KMS-11 (cell line): ENCODE results near the gene FSTL5.

ENCODE experiments used
- H2AFZ ChIP-seq: fragments of 200-600 bp; sonication (generic); 2 replicates; pipeline ENCODE4 v1.6.1; 2016; ENCODE audit warnings: antibody characterized with exemption, mixed run types, low read depth
- H3K27ac ChIP-seq: fragments of 200-600 bp; sonication (generic); 2 replicates; pipeline ENCODE4 v1.6.1; 2016; ENCODE audit warnings: mild to moderate bottlenecking, mixed run types
- H3K27me3 ChIP-seq: fragments of 200-600 bp; sonication (generic); 2 replicates; pipeline ENCODE4 v1.6.1; 2017; ENCODE audit warnings: mild to moderate bottlenecking, low read depth, mixed run types, moderate library complexity; ENCODE audit not compliant: insufficient read depth
- H3K36me3 ChIP-seq: fragments of 200-600 bp; sonication (generic); 2 replicates; pipeline ENCODE4 v1.6.1; 2017; ENCODE audit warnings: mild to moderate bottlenecking, mixed run types; ENCODE audit not compliant: insufficient read depth
- H3K4me1 ChIP-seq: fragments of 200-600 bp; sonication (generic); 2 replicates; pipeline ENCODE4 v1.6.1; 2016; ENCODE audit warnings: mild to moderate bottlenecking, low read depth, mixed run types; ENCODE audit not compliant: poor library complexity, severe bottlenecking
- H3K4me2 ChIP-seq: fragments of 200-600 bp; sonication (generic); 2 replicates; pipeline ENCODE4 v1.7.0; 2016; ENCODE audit warnings: mild to moderate bottlenecking, mixed run types
- H3K4me3 ChIP-seq: fragments of 200-600 bp; sonication (generic); IDR thresholded peaks from 2 replicates; pipeline ENCODE4 v1.6.1; 2017; ENCODE audit warnings: low read depth, low read length, mixed read lengths; ENCODE audit not compliant: insufficient read depth
- H3K79me2 ChIP-seq: fragments of 200-600 bp; sonication (generic); 2 replicates; pipeline ENCODE4 v1.6.1; 2016; ENCODE audit warnings: low read depth, mixed run types; ENCODE audit not compliant: insufficient read depth
- H3K9ac ChIP-seq: fragments of 200-600 bp; sonication (generic); 2 replicates; pipeline ENCODE4 v1.6.1; 2016; ENCODE audit warnings: mild to moderate bottlenecking, mixed run types
- H4K20me1 ChIP-seq: fragments of 200-600 bp; sonication (generic); 2 replicates; pipeline ENCODE4 v1.6.1; 2016; ENCODE audit warnings: mild to moderate bottlenecking, mixed run types; ENCODE audit not compliant: insufficient read depth
- TF ChIP-seq, protein P1 (sequence below): fragments of 200-600 bp; sonication (generic); conservative IDR thresholded peaks from 2 replicates; pipeline ENCODE4 v1.6.1; 2017; ENCODE audit warnings: low read depth, mild to moderate bottlenecking, antibody characterized with exemption, low read length, moderate library complexity, mixed read lengths

The FSTL5 gene

DNA sequence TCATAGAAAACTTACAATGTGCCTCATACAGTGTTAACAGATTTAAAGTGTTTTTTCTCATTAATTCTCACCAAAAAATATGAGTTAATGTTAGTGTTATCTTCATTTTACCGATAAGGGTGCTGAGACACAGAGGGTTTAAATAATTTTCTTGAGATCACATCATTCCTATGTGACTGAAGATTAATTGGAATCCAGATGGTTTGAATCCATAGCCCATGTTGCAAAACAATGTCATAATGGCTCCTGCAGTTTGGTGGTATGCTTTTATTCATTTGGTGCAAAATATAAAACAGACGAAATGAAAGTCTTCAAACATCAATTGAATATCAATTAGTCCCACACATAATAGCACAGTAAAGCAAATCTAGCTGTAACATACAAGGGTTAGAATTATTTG is 512.2 kb downstream of the FSTL5 start:
- TF ChIP-seq, protein P1, sequence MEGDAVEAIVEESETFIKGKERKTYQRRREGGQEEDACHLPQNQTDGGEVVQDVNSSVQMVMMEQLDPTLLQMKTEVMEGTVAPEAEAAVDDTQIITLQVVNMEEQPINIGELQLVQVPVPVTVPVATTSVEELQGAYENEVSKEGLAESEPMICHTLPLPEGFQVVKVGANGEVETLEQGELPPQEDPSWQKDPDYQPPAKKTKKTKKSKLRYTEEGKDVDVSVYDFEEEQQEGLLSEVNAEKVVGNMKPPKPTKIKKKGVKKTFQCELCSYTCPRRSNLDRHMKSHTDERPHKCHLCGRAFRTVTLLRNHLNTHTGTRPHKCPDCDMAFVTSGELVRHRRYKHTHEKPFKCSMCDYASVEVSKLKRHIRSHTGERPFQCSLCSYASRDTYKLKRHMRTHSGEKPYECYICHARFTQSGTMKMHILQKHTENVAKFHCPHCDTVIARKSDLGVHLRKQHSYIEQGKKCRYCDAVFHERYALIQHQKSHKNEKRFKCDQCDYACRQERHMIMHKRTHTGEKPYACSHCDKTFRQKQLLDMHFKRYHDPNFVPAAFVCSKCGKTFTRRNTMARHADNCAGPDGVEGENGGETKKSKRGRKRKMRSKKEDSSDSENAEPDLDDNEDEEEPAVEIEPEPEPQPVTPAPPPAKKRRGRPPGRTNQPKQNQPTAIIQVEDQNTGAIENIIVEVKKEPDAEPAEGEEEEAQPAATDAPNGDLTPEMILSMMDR: no peak
- H2AFZ ChIP-seq: no peak overlapping the region
- H4K20me1 ChIP-seq: no peaks in the 10 kb centered on the region
- H3K27ac ChIP-seq: no peak overlapping the region
- no peaks in the 10 kb centered on the region for H3K79me2 ChIP-seq
- no peaks in the 10 kb centered on the region for H3K27me3 ChIP-seq
- H3K36me3 ChIP-seq: no peaks in the 10 kb centered on the region
- H3K4me2 ChIP-seq: no peak overlapping the region
- H3K4me3 ChIP-seq: no peak overlapping the region
- H3K4me1 ChIP-seq: peaks cover 5% of the 10 kb centered on the region
- H3K9ac ChIP-seq: no peak overlapping the region

GRCh38 chr4:161650812-161651211 is 513.0 kb downstream of the FSTL5 start:
- Histone ChIP-seq H3K27ac (no peak overlapping the region), H3K4me1 (peaks cover 5% of the 10 kb centered on the region), H3K9ac (no peak overlapping the region), H3K79me2 (no peaks in the 10 kb centered on the region), H3K4me2 (no peak overlapping the region), H2AFZ (no peak overlapping the region), H3K27me3 (no peaks in the 10 kb centered on the region), H3K4me3 (no peak overlapping the region), H3K36me3 (no peaks in the 10 kb centered on the region), H4K20me1 (no peaks in the 10 kb centered on the region)
- TF ChIP-seq, protein P1: no peak

DNA sequence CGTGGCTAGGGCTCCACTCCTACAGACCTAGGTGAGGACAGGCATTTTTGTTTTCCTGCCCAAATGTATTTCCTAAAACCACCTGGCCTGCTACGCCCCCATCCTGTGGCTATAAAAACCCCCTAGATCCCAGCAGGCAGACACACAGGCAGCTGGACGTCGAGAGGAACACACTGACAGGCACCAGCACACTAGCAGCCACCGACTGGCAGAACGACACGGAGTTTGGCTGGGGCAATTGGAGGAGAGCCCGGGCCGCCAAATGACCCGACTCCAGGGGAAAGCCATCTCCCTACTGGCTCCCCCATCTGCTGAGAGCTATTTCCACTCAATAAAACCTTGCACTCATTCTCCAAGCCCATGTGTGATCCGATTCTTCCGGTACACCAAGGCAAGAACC is 516.0 kb downstream of the FSTL5 start:
- H3K36me3 ChIP-seq: no peaks in the 10 kb centered on the region
- H3K27me3 ChIP-seq: no peaks in the 10 kb centered on the region
- H3K27ac ChIP-seq: no peak overlapping the region
- TF ChIP-seq, protein P1: no peak
- no peaks in the 10 kb centered on the region for H3K4me1 ChIP-seq
- H3K9ac ChIP-seq: no peak overlapping the region
- H3K4me3 ChIP-seq: no peak overlapping the region
- no peaks in the 10 kb centered on the region for H4K20me1 ChIP-seq
- no peak overlapping the region for H3K4me2 ChIP-seq
- H3K79me2 ChIP-seq: no peaks in the 10 kb centered on the region
- H2AFZ ChIP-seq: no peak overlapping the region

GRCh38 chr4:161642708-161643107 is 521.1 kb downstream of the FSTL5 start:
- no peaks in the 10 kb centered on the region for H3K79me2 ChIP-seq
- H3K4me1 ChIP-seq: no peaks in the 10 kb centered on the region

More at GRCh38 chr4:161642708-161643107, 521.1 kb downstream of the FSTL5 start:
- TF ChIP-seq, protein P1: 0 out of 2 replicates have a peak, but pooled peaks have one; percentile 25
- no peaks in the 10 kb centered on the region for H3K36me3 ChIP-seq
- H3K4me2 ChIP-seq: no peak overlapping the region
- no peak overlapping the region for H3K27ac ChIP-seq
- H2AFZ ChIP-seq: no peak overlapping the region
- H3K4me3 ChIP-seq: no peak overlapping the region
- no peaks in the 10 kb centered on the region for H4K20me1 ChIP-seq
- no peaks in the 10 kb centered on the region for H3K27me3 ChIP-seq
- no peak overlapping the region for H3K9ac ChIP-seq
